GM19438 (cell line): ENCODE results near the gene OXT.
A peak's percentile ranks its signal among the peaks of the same experiment; 100 is the strongest.

Experiments
- ATAC-seq: cut with Tn5 transposase; IDR thresholded peaks from one replicate; pipeline ENCODE4 v1.9.1; 2021; ENCODE audit warnings: low read depth; ENCODE audit not compliant: unreplicated experiment

Gene OXT

DNA sequence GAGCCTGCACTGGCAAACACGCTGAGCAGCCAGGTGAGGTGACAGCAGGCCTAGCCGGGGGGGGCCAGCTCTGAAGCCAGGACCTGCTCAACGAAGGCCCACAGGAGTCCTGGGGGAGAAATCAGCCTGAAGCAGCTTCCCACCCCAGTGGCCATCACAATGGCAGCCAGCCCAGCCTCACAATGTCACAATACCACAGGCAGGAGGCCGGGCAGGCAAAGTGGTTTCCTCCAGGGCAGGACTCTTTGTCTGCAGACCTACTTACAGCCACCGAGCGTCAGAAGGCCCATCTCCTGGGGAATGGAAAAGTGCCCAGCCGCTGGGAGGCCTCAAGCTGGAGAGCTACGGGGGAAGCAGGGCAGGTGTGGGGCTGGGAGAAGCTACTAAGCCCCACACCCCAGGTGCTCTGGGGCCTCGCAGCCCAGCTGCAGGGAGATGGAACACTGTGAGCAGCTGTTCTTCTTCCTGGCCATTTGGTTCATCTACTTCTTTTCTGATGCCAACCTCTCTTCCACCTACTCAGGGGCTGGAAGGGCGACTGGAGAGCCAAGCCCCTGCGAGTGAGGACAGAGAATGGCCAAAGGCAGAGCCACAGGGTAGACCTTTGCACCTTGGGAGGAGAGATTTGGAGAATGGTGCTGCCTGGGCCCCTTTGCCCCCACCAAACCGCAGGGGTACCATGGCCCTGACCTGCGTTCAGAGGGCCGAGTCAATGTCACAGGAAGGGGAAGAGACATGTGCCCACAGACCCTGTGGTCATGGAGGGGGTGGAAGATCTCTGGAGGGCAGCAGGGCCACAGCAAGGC, 35.4 kb downstream of the OXT start:
- no peak for ATAC-seq

GRCh38 chr20:3107464-3108025, 36.1 kb downstream of the OXT start:
- ATAC-seq, result no peak

DNA sequence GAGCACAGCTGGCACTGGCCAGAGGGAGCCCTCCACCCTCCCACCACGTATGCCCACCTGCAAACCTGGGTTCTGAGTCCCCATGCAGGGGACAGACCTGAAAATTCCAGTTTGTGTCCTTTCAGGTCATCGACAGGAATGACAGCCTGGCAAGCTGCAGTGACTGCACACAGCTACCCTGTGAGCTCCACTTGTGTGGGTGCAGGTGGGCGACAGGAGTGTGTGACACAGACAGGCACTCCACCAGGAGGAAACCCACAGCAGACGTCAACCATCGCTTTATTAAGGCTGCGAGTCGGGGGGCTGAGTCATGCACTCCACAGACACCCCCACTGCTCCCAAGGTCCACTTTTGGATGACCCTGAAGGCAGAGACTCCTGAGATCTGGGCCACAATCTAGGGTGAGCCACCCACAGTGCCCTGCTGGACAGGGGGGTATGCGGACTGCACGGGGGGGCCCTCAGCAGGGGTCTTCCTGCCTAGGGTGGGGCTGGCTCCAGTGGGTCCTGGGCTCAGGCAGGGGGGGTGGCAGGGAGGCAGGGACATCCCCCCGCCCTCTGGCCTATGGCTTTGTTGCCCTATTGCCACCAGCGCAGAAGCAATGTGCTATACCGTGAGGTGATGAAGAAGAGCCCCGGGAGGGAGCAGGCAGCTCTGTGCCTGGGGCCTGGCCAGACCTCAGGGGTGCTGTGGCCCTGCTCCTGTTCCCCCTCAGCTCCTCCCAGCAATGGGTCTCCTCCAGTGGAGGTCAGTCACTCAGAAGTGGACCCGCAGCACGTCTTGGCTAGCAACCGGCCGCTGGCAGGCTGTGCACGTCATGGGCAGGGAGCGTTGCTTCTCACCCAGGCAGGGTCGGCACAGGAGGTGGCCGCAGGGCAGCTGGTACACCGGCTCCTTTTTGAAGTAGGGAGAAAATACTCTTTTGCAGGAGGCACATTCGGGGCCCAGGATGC, 38.2 kb downstream of the OXT start:
- no peak for ATAC-seq

GRCh38 chr20:3111507-3111906, 40.1 kb downstream of the OXT start:
- ATAC-seq, result no peak

- no peak for ATAC-seq
Measured at GRCh38 chr20:3111995-3112394, 40.6 kb downstream of the OXT start.

GRCh38 chr20:3115190-3116107, 44.0 kb downstream of the OXT start:
- ATAC-seq, result no peak

GRCh38 chr20:3116341-3116740, 44.9 kb downstream of the OXT start:
- ATAC-seq, result no peak

DNA sequence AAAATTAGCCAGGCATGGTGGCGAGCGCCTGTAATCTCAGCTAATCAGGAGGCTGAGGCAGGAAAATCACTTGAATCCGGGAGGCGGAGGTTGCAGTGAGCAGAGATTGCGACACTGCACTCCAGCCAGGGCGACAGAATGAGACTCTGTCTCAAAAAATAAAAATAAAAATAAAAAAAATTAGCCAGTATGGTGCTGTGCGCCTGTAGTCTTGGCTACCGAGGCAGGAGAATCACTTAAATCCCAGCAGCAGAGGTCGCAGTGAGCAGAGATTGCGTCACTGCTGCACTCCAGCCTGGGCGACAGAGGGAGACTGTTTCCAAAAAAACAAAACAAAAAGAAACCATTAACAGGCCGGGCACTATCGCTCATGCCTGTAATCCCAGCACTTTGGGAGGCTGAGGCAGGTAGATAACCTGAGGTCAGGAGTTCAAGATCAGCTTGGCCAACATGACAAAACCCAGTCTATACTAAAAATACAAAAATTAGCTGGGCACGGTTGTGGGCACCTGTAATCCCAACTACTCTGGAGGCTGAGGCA, 46.5 kb downstream of the OXT start:
- peak; percentile 66 for ATAC-seq

DNA sequence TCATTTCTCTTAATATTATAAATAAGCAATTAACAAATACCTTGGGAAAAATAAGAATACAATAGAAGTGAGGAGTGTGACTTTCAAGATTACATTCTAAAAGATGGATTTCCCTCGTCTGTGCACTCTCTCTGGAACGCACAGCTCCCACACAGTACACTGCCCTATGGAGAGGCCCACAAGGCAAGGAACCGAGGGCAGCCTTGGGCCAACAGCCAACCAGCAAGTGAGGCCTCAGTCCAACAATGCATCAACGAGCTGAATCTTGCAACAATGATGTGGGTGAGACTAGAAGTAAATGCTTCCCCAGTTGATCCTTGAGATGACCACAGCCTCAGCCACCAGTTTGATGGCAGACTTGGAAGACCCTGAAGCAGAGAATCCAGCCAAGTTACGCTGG, 47.6 kb downstream of the OXT start:
- ATAC-seq, result no peak

DNA sequence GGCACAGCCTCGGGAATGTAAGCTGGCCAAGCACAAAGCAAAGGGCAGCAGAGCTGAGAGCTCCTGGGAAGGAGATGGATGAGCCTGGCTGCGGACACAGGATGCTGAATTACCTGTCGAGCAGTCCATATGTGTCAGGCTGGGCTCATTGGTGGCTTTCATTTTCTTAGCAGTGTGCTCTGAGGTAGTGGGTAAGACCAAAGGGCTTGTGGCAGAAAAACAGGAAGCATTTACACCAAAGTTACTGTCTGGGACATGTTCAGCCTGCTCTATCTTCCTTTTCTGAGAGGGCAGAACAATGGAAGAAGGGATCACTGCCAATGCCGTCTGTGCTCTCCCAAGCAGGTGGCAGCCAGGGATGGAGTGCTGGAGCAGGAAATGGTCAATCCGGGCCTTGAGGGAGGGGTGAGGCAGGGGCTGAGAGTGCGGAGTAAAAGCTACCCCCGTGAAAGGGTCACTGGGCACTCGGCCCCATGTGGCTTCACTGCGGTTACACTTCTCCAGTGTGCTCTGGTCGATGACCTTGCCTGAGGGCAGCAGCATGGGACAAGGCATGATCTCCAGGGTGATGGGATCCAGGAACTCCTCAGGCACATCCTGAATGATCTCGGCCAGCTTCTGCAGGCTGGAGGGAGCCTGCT, 50.0 kb downstream of the OXT start:
- ATAC-seq, result no peak
